HG03139 (cell line): ENCODE data around the gene PFKFB4.

Experiments
- ATAC-seq: cut with Tn5 transposase; IDR thresholded peaks from one replicate; pipeline ENCODE4 v1.9.1; 2021; ENCODE audit not compliant: unreplicated experiment

Gene PFKFB4

DNA sequence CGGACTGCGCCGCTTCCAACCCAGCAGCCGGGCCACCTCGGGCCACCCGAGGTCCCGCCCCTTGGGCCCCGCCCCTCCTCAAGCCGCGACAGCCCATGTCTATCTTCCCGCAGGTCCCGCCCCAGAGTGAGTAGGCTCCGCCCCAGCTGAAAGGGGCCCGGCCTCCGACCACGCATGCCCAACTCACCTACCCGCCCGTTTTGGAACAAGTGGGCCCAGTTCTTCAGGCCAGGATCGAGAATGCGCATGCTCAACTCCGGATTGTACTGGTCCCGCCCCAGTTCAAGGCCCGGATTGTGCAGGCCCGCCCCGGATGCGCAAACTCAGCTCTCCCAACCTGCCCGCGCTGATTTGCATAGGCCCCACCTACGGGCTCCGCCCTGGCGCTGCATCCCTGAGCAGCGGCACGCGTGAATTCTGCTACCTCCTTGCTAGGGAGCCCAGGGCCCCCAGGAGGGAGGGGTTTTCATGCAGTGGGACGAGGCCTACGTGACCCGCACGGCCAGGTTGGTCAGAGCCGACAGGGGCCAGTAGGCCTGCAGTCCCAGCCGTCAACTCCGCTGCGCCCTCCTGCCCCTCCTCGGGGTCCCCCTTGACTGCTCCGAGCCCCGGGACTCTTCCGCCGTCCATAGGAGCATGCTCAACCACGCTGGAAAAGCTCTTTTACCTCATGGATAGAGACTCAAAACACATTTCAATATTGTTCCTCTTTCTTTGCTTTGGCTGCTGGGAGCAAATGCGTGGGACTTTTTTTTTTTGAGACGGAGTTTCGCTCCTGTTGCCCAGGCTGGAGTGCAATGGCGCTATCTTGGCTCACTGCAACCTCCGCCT is at the start of gene PFKFB4:
Gene PFKFB4, minus strand, starts transcription at position 8 of the 831 bp plus-strand sequence. CDS start 26 bp downstream, outside the sequence.
- ATAC-seq = peak; percentile 78

- ATAC-seq = no peak
These were observed 45.0 kb upstream of the PFKFB4 start for GRCh38 chr3:48601622-48601994.

DNA sequence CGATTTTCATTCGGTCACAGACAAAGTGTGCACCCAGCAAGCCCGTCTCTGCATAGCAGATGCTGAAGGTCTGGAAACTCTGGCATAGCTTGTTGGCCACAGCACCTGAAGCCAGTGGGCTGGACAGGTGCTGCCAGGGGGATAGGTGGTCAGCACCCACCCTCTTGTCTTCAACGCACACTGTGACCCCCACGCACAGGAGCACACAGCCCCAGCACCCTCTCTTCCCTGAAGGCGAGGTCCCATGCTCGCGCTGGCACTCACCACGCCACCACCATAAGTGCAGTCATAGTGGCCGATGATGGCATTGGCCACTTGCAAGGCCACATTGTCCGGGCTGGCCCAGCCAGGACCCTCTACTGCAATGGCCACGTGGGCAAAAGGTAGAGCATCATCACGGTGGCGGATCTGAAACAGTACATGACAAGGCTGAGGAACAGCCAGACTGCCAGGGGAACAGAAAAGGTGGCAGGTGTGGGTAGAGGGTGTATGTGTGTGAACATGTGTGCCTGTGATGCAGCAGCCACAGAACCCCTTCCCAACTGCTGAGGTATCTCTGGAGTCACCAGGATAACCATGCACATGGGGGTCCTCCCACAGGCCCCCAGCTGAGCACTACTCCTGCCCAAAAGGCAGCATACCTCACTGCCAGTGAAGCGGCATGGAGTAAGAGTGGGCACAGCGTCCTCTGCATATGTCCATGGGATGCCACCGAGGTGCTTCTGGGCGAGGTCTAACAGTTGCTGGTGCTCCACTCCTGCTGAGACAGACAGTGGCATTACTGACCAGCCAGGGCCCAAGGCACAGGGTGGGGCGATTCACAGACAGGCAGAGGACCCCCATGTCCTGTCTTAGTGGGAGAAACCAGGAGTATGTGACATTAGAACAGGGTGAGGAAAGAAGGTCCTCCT is 44.4 kb upstream of the PFKFB4 start:
- no peak for ATAC-seq

DNA sequence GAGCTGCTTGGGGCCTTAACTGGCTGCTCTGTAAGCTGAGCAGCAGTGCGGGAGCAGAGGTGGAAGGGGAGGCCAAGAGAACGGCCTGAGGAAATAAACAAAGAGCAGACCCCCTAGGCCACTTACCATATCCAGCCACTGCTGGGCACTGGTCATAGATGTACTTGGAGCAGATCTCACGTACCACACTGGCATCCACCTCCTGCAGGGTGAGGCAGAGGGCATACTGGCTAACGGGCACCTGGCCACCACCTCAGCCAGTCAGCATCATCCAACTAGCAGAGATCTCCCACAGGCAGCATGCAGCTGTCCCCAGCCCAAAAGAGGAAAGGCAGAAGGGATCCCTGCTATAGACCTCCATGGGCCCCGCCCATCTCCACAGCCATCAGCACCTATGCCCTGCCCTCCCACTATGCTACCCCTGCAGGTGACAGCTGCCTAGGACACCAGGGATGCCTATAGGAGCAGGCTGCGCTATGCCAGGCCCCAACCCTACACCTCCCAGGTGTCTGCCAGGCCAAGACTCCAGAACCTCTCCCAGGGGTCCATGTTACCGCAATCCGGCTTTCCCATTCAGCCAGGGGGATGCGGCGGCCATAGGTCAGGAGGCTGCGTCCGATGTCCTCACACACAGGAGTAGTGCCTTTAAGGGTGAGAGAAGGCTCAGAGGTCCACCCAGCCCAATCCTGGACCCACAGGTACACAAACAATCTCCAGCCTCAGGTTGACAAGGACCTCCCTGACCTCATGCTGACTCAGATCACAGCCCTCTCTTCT is 43.1 kb upstream of the PFKFB4 start:
- ATAC-seq = no peak

DNA sequence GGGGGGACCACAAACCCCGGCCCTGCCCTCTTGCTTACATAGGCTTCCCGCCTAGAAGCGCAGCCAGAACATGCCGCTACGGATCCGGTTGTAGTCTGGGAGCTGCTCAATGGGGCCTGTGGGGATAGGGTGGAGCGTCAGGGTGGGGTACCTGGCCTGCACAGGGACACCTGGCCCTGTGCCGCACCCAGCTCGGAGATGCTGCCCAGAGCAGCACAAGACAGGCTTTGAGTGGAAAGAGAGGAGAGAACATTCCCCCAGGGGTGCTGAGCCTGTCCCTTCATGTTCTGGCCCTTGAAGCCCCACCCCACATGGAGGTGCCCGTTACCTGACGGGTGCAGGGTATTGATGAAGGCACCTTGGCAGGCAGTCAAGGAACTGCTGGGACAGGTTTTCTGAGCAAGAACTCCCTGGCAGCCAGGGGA is 42.5 kb upstream of the PFKFB4 start:
- no peak for ATAC-seq

DNA sequence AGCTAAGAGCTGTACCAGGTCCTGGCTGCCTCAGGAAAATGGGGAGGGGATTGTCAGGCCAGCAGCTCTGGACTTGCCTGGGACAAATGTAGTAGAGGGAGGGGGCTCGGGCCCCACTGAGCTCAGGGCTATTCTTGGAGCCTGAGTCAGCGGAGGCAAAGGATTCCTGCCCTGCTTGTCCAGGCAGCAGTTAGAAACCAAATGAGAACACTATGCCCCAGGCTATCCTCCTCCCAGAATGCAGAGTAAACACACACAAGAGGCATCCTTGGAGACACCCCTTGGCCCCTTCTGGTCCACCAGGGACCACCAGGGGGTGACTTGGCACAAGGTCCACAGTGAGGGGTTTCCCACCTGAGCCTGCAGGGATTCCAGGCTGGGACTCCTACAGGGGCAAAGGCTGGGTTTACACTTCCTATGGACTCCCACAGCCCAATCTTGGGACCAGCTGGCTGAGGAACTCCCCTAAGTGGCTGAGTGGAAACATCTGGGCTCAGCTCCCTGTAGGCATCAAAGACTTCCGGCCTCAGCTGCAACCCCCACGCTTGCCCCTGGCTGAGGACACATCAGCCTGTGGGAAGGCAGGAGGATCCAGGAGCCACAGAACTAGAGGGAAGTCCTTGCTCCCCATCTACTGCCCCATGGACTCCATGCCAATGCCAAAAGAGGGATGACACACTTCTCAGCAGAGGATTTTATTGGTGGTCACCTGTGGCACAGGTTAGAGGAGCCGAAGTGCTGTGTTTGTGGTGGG is 41.9 kb upstream of the PFKFB4 start:
- ATAC-seq = no peak

GRCh38 chr3:48597408-48597800 is 40.8 kb upstream of the PFKFB4 start:
- ATAC-seq = no peak

DNA sequence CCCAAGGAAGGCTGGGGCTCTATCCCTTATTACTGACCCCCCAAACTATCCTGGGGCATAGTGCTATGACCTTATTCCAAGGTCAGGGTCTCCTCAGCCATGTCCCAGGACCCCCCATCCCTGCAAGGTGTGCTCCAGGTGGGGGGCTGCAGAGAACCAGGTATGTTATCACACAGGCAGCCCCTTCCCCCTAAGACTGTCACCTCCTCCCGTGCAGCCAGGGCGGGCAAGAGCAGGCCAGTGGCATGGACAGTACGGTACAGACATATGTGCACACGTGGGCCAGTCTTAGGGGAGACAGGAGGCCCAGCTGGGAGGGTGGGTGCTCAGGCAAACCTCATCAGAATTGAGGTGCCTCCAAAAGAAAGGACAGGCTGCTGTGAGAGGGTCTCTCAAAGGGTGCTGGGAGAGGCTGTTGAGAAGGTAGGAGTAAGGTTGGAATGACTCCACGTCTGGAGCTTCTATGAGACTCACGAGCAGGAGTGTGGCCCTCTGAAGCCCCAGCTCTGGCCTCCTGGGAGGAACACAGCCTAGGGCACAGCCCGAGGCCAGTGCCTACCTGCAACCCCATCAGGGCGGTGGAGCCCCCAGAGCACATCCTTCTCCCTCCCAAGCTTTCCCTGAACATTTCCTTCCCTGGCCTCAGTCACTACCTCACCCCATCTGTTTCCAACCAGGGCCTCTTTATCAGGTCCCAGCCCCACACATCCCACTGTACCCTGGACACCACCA is 40.2 kb upstream of the PFKFB4 start:
- ATAC-seq = no peak

GRCh38 chr3:48596157-48596556 is 39.6 kb upstream of the PFKFB4 start:
- no peak for ATAC-seq

GRCh38 chr3:48595526-48596121 is 39.0 kb upstream of the PFKFB4 start:
- ATAC-seq = no peak

- ATAC-seq = no peak
These were observed 38.5 kb upstream of the PFKFB4 start, which contains the start of gene COL7A1 for GRCh38 chr3:48595075-48595525. Gene COL7A1 (minus strand): TSS chr3:48595329. CDS start chr3:48595159, 170 bp downstream.

DNA sequence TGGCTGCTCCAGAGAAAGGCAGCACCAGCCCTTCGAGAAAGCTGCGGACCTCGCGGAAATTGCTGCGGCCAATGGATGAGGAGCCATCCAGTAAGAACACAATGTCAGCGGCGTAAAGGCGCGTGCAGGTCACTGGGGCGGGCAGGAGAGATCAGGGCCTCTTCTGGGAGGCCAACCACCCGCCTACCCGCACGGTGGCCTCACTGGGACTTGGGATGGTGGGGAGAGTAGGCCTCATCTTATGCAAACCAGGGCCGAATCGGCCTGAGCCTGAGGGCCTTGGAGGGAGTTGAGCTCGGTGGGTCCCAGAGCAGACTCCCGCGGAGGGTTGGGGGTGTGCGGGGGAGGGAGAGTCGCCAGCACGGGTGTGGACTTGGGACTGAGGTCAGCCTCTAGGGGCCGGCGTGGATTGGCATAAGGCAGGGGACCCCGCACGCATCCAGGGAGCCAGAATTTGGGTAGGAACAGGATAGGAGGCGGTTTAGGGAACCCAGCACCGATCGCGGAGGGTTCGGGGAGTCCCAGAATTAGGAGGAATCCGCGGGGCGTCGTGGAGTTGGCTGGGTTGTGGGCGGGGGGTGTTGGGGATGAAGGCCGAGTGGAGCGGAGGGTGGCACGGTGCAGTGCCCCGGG is 37.9 kb upstream of the PFKFB4 start:
- no peak for ATAC-seq

GRCh38 chr3:48593337-48593736 is 36.7 kb upstream of the PFKFB4 start:
- no peak for ATAC-seq

GRCh38 chr3:48592519-48593087 is 36.0 kb upstream of the PFKFB4 start:
- no peak for ATAC-seq

- ATAC-seq = no peak
These were observed 35.4 kb upstream of the PFKFB4 start for GRCh38 chr3:48591886-48592518.

- ATAC-seq = no peak
These were observed 34.8 kb upstream of the PFKFB4 start for GRCh38 chr3:48591436-48591835.

DNA sequence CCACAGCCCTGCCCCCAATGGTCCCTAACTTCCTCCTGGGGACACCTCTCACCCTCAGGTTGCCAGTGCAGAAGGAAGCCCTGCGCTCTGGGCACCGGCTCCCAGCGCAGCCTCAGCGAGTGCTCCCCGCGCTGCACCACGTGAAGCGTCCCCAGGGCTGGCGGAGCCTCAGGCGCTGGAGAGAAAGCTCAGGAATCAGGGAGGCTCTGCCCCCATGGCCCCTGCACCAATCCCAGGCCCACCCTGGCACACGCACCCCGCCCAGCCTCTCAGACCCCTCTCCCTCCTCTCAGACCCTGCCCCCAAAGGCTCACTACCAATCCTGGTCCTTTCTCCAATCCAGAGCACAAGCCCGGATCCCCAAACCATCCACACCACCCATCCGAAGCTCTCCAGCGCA is 31.6 kb upstream of the PFKFB4 start:
- no peak for ATAC-seq

GRCh38 chr3:48587686-48588085 is 31.1 kb upstream of the PFKFB4 start:
- no peak for ATAC-seq
